HCT116 (cell line): ENCODE results near the gene AK4. TPM values are rescaled to one million over a fixed set of nuclear protein-coding genes. Genes with fewer than 3 reads are reported as not detected.
A peak's percentile ranks its signal among the peaks of the same experiment; 100 is the strongest.
"Not testable (repeated sequence)": the region's sequence is repeated elsewhere in the genome, so short reads cannot be mapped to it uniquely, and the experiment has no call there.

Experiments used
- ATAC-seq: fragments of 200-7000 bp; cut with Tn5 transposase; 2 replicates; pipeline ENCODE4 v1.9.1; 2020; ENCODE audit warnings: mild to moderate bottlenecking, moderate library complexity
- BruUV-seq: library from RNA; stranded (reverse); fragments of 400-500 nt; replicated peaks from 2 replicates; lab custom pipeline; 2021; lab: Mats Ljungman, UMichigan
- CTCF ChIA-PET: fragments of 300-600 bp; sonication (Branson Sonifier 250); formaldehyde crosslinking; loops from one replicate; lab custom pipeline; 2021; ENCODE audit warnings: antibody characterized with exemption; lab: Charles Lee
- POLR2A ChIA-PET: fragments of 300-600, 350-600 bp; sonication (Branson Sonifier 250); formaldehyde crosslinking; loops from one replicate; lab custom pipeline; 2021; ENCODE audit warnings: antibody characterized with exemption; lab: Charles Lee
- RAD21 ChIA-PET, 2 experiments: fragments of 300-600 bp; sonication (Branson Sonifier 250); formaldehyde crosslinking; loops; one replicate each; lab custom pipeline; 2023; ENCODE audit warnings: low total read pairs in 2 of 2; ENCODE audit not compliant: uncharacterized antibody in 2 of 2, unreplicated experiment in 2 of 2, low non-redundant PET in 1 of 2; lab: Charles Lee
- DNase-seq: peaks from one replicate; pipeline ENCODE4 v3.0.0-alpha.2; 2010; ENCODE audit warnings: low read depth, low spot score
- H2AFZ ChIP-seq: fragments of 200-600 bp; shearing (Covaris generic), sonication (generic); 2 replicates; pipeline ENCODE4 v1.6.1; 2017; ENCODE audit warnings: low read depth, mixed run types, mixed read lengths, antibody characterized with exemption, low read length; ENCODE audit not compliant: poor library complexity, severe bottlenecking
- H3K27ac ChIP-seq: 2 replicates; pipeline ENCODE4 v1.5.1; 2012; ENCODE audit warnings: low read depth, low read length
- H3K27me3 ChIP-seq: fragments of 200-600 bp; sonication (generic); 2 replicates; pipeline ENCODE4 v1.6.1; 2016; ENCODE audit warnings: mixed run types, low read length, mixed read lengths; ENCODE audit not compliant: insufficient read depth
- H3K36me3 ChIP-seq, 2 experiments: fragments of 200-500 bp in 1 of 2; fragments of 200-600 bp in 1 of 2; sonication (Bioruptor generic) in 1 of 2; sonication (generic) in 1 of 2; 2 replicates each; pipeline versions ENCODE4 v1.5.1 to v1.6.1; 2014 to 2016; ENCODE audit warnings: low read length in 2 of 2, inconsistent platforms in 1 of 2, mixed read lengths in 1 of 2, mixed run types in 1 of 2; ENCODE audit not compliant: insufficient read depth in 2 of 2, control insufficient read depth in 1 of 2
- H3K4me1 ChIP-seq, 2 experiments: fragments of 200-600 bp in 1 of 2; sonication (generic) in 1 of 2; 2 replicates each; pipeline versions ENCODE4 v1.5.1 to v1.6.1; 2012 to 2017; ENCODE audit warnings: low read length in 2 of 2, inconsistent platforms in 1 of 2, mild to moderate bottlenecking in 1 of 2, mixed read lengths in 1 of 2, mixed run types in 1 of 2, moderate library complexity in 1 of 2; ENCODE audit not compliant: insufficient read depth in 2 of 2, control insufficient read depth in 1 of 2
- H3K4me2 ChIP-seq: fragments of 200-600 bp; sonication (generic); 2 replicates; pipeline ENCODE4 v1.6.1; 2017; ENCODE audit warnings: mixed run types, low read length, mixed read lengths
- H3K4me3 ChIP-seq, 2 experiments: fragments of 200-600 bp in 1 of 2; sonication (generic) in 1 of 2; replicated peaks in 1 of 2; 2 replicates each; pipeline ENCODE4 v1.5.1; 2011 to 2016; ENCODE audit warnings: low read length in 2 of 2, control low read depth in 1 of 2, low read depth in 1 of 2, mild to moderate bottlenecking in 1 of 2, mixed read lengths in 1 of 2, mixed run types in 1 of 2
- H3K79me2 ChIP-seq: fragments of 200-600 bp; sonication (generic); 2 replicates; pipeline ENCODE4 v1.6.1; 2017; ENCODE audit warnings: mild to moderate bottlenecking, mixed run types, low read length, moderate library complexity, mixed read lengths; ENCODE audit not compliant: insufficient read depth
- H3K9ac ChIP-seq: fragments of 200-600 bp; sonication (generic); 2 replicates; pipeline ENCODE4 v1.6.1; 2016; ENCODE audit warnings: low read length, mixed read lengths
- H3K9me2 ChIP-seq: fragments of 200-600 bp; sonication (generic), shearing (Covaris generic); 2 replicates; pipeline ENCODE4 v1.6.1; 2017; ENCODE audit warnings: mixed run types, mild to moderate bottlenecking, moderate library complexity; ENCODE audit not compliant: insufficient read depth
- H3K9me3 ChIP-seq, 2 experiments: fragments of 200-500 bp in 1 of 2; fragments of 200-600 bp in 1 of 2; sonication (Bioruptor generic) in 1 of 2; sonication (generic) in 1 of 2; 2 replicates each; pipeline ENCODE4 v1.6.1; 2014 to 2017; ENCODE audit warnings: low read length in 2 of 2, mixed read lengths in 2 of 2, inconsistent platforms in 1 of 2, low read depth in 1 of 2, mild to moderate bottlenecking in 1 of 2, mixed run types in 1 of 2, moderate library complexity in 1 of 2; ENCODE audit not compliant: control insufficient read depth in 1 of 2, insufficient read depth in 1 of 2
- H4K20me1 ChIP-seq: fragments of 200-600 bp; sonication (generic), shearing (Covaris generic); 2 replicates; pipeline ENCODE4 v1.6.1; 2017; ENCODE audit warnings: mixed run types, mild to moderate bottlenecking, moderate library complexity; ENCODE audit not compliant: insufficient read depth
- CBX3 ChIP-seq: IDR thresholded peaks from 2 replicates; pipeline ENCODE4 v1.6.1; 2012; ENCODE audit warnings: low read depth
- CEBPB ChIP-seq: IDR thresholded peaks from 2 replicates; pipeline ENCODE4 v1.6.1; 2012; ENCODE audit warnings: low read depth
- CTCF ChIP-seq, 3 experiments: fragments of 200-600 bp in 1 of 3; sonication (generic) in 1 of 3; IDR thresholded peaks in 2 of 3; conservative IDR thresholded peaks in 1 of 3; 2 replicates each; pipeline ENCODE4 v1.5.1; 2012 to 2017; ENCODE audit warnings: low read depth in 2 of 3, low read length in 2 of 3, antibody characterized with exemption in 1 of 3, borderline replicate concordance in 1 of 3, control low read depth in 1 of 3, mild to moderate bottlenecking in 1 of 3, mixed read lengths in 1 of 3, mixed run types in 1 of 3, moderate library complexity in 1 of 3; ENCODE audit not compliant: insufficient read depth in 1 of 3
- RAD21 ChIP-seq: IDR thresholded peaks from 2 replicates; pipeline ENCODE4 v1.6.1; 2012; ENCODE audit warnings: low read depth, mild to moderate bottlenecking
- intact Hi-C: fragments of 100-400 bp; cut with micrococcal nuclease; formaldehyde crosslinking; loops from 2 replicates; pipeline ENCODE4 v1.10.0; 2022
- total RNA-seq: library from RNA; stranded (reverse); gene quantifications from one replicate; pipeline ENCODE4 v1.2.1, GENCODE V29; 2021; ENCODE audit not compliant: unreplicated experiment

Gene AK4
- total RNA-seq, 1 experiment from 2014 or later = 51.5 TPM

GRCh38 chr1:65235867-65236805 lies 88.1 kb downstream of the AK4 start:
- CTCF ChIA-PET = interaction anchor here (0.7 to 2.8 kb wide), 10 partner anchors 11 to 487 kb away, joined by 3 to 38 read pairs (median 4); partner anchors contain the start of genes LEPR and LEPROT
- H3K4me1 ChIP-seq = no peaks in the 10 kb centered on the region

GRCh38 chr1:65237088-65237487 lies 89.1 kb downstream of the AK4 start:
- H3K4me1 ChIP-seq, H3K4me3 ChIP-seq, ATAC-seq, H3K27me3 ChIP-seq, H3K36me3 ChIP-seq, H3K9ac ChIP-seq, H3K9me3 ChIP-seq, H3K27ac ChIP-seq, H3K4me2 ChIP-seq, DNase-seq, H4K20me1 ChIP-seq, H3K9me2 ChIP-seq, BruUV-seq, POLR2A ChIA-PET, H3K79me2 ChIP-seq, H2AFZ ChIP-seq: not testable (repeated sequence)
- CTCF ChIA-PET = interaction anchor here (0.7 to 2.8 kb wide), 6 partner anchors 183 to 450 kb away, joined by 3 to 38 read pairs (median 5); partner anchors contain the start of genes LEPR and LEPROT
- intact Hi-C loops = loop anchor here (5.0 to 10.0 kb wide), 2 partner anchors 188 to 720 kb away; partner anchors contain the start of genes LEPR and LEPROT
- RAD21 ChIA-PET = interaction anchor here in 1 of 2 experiments (0.6 kb wide), 1 partner anchor 183 kb away, joined by 4 read pairs; no protein-coding TSS in a partner anchor

More at GRCh38 chr1:65235867-65236805, 88.1 kb downstream of the AK4 start:
- DNase-seq (peak; percentile 41), ATAC-seq (no peak)
- Histone ChIP-seq H3K4me3 (no peak overlapping the region), H3K27me3 (no peaks in the 10 kb centered on the region), H4K20me1 (no peaks in the 10 kb centered on the region), H3K9me3 (no peaks in the 10 kb centered on the region), H3K9ac (no peak overlapping the region), H3K27ac (no peak overlapping the region), H2AFZ (no peak overlapping the region), H3K4me2 (no peak overlapping the region), H3K36me3 (no peaks in the 10 kb centered on the region), H3K9me2 (no peaks in the 10 kb centered on the region), H3K79me2 (no peaks in the 10 kb centered on the region)
- TF ChIP-seq CTCF (IDR thresholded peaks at IDR 0.05 in 2 of 3, conservative IDR thresholded peaks at IDR 0.05 in 1 of 3; ENCODE audit: borderline replicate concordance in 1 of 3, insufficient read depth in 1 of 3, low read depth in 2 of 3, low read length in 2 of 3) = peak; percentile 50 to 72 (median 67); a peak in 5 of 6 replicates
- TF ChIP-seq CEBPB = no peak
- peak; percentile 74 for TF ChIP-seq RAD21
- no peak for TF ChIP-seq CBX3
- RAD21 ChIA-PET = interaction anchor here in 1 of 2 experiments (1.5 kb wide), 1 partner anchor 452 kb away, joined by 4 read pairs; no protein-coding TSS in a partner anchor
- POLR2A ChIA-PET = interaction anchor here (0.6 to 0.7 kb wide), 2 partner anchors 437 to 452 kb away, joined by 3 read pairs; no protein-coding TSS in a partner anchor
- BruUV-seq = no TSS peak
- intact Hi-C loops = loop anchor here (1.0 to 10.0 kb wide), 3 partner anchors 189 to 721 kb away; partner anchors contain the start of genes LEPR and LEPROT
